ENCODE measurements around the gene PDZRN3.

DNA sequence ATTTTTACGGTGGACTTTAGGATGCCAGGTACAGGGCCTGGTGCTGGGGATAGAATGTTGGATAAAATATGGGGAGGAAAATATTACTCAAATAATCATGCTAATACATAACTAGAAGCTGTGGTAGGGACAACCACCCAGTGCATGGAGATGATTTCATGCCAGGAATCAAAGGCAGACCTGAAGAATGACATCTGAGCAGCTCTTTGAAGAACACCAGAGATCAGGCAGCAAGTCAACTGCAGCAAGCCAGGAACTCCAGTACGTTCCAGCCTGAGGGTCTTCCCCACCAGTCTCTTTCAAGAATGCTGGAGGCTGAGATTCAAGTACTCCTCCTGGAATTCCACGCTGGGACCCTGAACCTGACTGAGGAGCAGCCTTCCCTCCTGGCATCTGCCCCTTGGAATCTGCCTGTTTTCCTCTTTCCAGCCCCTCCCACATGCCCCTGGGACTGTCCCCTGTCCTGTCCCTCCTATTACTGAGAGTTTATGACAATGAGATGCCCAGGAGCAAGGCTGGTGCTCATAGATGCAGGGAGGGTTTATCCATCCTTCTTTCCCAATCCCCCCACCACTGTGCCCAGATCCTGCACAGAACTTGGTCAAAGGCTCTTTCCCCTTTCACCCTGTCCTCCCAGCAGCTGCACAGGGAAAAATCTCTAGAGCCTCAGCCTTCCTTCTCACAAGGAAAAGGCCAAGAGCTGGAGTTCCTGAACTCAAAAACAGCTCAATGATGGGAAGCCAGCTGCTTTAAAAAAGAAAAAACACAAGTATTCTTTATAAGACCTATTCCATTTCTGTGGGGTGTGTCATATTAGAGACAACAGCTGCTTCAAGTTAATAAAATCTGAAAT is 68.0 kb downstream of the PDZRN3 start:
- TF ChIP-seq, protein P1, sequence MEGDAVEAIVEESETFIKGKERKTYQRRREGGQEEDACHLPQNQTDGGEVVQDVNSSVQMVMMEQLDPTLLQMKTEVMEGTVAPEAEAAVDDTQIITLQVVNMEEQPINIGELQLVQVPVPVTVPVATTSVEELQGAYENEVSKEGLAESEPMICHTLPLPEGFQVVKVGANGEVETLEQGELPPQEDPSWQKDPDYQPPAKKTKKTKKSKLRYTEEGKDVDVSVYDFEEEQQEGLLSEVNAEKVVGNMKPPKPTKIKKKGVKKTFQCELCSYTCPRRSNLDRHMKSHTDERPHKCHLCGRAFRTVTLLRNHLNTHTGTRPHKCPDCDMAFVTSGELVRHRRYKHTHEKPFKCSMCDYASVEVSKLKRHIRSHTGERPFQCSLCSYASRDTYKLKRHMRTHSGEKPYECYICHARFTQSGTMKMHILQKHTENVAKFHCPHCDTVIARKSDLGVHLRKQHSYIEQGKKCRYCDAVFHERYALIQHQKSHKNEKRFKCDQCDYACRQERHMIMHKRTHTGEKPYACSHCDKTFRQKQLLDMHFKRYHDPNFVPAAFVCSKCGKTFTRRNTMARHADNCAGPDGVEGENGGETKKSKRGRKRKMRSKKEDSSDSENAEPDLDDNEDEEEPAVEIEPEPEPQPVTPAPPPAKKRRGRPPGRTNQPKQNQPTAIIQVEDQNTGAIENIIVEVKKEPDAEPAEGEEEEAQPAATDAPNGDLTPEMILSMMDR (IDR thresholded peaks at IDR 0.05) = no peak
- no peak for TF ChIP-seq POLR2A (IDR thresholded peaks at IDR 0.05)
